DMS53 (cell line): Measurements from ENCODE around the gene YIPF4.
"Not testable (repeated sequence)": the region's sequence is repeated elsewhere in the genome, so short reads cannot be mapped to it uniquely, and the experiment has no call there.

Experiments
- DNase-seq: peaks from one replicate; lab custom pipeline; 2025; lab: John Stamatoyannopoulos, UW

Gene YIPF4

DNA sequence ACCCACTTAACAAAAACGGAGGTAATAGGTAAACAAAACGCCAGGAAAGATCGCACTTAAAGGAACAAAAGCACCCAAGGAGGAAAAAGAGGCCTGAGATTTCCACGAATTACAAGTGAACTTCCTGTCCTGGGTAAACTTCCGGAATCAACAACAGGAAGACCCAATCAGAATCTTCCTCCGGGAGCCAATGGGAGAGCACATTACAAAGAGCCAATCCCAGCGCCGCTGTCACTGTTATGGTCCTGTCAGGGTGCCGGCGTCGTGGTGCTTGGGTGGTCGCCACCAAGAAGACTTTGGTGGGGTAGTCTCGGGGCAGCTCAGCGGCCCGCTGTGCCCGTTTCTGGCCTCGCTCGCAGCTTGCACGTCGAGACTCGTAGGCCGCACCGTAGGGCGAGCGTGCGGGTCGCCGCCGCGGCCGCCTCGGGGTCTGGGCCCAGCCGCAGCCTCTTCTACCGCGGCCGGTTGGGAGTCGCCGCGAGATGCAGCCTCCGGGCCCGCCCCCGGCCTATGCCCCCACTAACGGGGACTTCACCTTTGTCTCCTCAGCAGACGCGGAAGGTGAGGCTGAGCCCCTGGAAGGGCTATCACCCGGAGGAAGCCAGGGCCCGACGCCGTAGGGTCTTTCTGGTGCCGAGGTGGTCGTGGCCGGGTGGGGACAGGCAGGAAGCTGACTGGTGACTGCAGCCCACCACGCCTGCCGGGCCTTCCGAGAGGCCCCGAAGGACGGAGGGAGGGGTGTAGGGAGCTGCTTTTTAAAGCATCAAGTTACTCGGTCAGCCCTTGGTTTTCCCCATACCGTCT is at the start of gene YIPF4:
YIPF4 (plus strand) TSS at position 231 of the 804 bp plus-strand sequence; CDS start at position 483, 252 bp downstream.
- DNase-seq, result peak; percentile 89

DNA sequence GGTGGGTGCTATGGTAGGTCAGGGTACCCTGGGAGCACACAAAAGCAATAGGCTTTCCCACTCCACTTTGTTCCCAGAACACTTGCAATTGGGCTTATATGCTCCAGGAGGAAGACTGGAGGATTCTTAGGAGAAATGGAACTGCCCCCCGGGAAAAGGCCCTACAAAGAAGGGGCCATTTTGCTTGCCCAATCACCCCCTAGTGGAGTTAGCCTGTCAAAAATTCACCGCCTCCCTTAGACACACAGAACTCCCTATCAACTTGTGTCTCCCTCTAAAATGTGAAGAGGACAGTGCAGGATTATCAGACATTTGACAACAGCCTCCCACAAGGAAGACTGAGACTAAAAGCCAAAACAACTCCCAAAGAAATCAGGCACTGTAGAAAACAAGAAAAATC is 49.5 kb upstream of the YIPF4 start:
- no peak for DNase-seq

DNA sequence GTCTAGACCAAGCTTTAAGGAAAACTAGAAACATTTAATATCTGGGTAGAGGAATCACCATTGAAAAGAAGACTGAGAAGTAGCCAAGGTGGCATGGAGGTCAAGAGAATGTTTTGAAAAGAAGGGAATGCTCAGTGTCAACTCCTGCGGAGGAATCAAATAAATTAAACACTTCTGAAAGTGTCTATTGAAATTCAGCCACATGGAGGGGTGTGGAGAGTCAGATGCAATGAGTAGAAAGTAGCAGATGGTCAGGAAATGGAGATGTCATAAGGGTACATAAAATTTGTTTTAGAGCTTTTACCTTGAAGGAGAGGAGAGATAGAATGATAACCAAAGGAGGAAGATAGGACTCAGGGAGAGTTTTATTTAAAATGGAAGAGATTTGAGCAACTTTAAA is 48.1 kb upstream of the YIPF4 start:
- DNase-seq, result no peak

DNA sequence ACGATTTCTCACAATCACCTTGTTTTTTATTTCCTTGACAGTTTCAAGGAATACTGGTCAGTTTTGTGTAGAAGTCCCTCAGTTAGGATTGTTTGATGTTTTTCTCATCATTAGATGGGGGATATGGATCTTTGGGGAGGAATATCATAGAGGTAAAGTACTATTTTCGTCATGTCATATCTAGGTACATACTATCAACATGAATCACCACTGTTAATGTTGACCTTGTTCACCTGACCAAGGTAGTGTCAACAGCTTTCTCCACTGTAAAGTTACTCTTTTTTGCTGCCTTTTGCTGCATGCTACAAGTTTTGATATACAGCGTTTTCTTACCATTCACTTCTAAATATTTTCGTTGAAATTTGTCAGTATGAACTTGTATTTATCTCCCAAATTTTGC is 45.7 kb upstream of the YIPF4 start:
- peak; percentile 64 for DNase-seq

DNA sequence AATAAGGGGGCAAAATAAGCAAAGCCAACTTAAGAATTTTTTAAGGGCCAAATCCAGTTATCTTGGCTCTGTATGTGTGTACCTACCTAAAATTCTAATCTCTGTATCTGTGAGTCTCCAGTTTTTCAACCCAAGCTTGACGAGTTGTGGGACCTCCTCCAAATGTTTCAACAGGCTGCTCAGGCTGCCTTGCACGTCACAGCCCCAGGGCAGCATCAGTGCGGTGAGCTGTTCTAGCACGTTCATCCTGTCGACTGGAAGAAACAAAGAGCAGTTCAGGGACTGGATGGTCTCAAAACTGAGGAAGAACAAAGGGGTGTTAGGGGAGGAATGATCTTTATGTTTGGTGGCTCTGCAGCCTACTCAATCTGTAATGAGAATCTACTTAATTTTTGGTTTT is 42.4 kb upstream of the YIPF4 start:
- no peak for DNase-seq

DNA sequence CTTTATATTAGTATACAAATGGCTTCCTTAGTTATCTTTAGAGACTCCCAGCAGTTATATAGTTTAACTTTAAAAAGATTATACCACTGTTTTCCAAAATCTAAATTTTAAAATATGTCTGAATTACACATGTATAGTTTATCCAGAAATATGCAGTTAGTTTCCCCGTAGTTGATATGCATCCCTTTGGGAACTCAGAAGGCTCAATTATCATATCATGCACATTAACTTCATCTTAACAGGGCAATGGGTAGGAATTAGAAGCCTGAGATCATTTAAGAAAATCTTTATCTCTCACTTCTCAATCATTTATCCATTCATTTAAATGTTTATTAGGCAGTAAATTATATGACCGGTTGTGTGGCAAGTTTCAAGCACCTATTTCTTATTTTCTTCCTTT is 40.2 kb upstream of the YIPF4 start:
- DNase-seq, result no peak

DNA sequence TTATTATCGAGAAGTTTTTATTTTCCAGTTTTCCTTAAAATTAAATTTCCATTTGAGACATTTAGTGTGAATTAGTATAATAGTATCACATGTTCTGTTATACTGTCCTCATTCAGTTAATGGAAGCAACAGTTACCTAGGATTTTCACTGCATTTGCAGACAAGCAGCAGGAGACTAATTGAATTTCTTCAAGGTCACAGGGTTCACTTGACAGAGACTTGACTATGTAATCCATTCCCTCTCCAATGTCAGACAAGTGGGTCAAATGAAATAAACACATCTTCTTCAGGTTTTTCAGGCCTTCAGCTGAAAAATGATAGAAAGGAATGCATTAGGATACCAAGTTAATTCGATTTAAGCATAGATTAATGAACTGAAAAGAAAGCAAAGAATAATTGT is 39.7 kb upstream of the YIPF4 start:
- DNase-seq, result no peak

DNA sequence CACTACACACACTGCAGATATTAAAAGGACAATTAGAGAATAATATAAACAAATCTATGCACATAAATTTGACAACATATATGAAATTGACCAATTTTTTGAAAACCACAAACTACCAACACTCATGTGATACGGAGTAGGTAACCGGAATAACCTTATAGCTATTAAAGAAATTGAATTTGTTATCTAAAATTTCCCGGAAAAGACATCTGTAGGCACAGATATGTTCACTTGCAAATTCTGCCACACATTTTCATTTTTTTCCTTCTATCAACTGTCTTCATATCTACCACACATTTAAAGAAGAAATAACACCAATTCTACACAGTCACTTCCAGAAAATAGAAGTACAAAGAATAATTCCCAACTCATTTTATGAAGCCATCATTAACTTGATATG is 35.4 kb upstream of the YIPF4 start:
- no peak for DNase-seq

DNA sequence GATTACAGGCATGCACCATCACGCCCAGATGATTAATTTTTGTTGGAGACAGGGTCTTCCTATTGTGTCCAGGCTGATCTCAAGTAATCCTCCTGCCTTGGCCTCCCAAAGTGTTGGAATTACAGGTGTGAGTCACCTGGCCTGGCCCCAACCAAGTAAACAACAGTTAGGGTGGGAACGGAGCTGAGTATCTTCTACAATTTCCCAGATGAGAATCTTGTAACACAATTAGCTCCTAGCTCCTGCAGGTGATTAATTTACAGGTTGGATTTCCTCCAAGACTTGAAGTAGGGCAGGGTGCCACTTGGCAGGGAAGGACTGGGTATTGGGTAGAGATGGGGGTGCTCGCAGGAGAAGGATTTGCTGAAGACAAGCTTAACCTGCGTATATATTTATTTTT is 30.8 kb upstream of the YIPF4 start:
- DNase-seq, result peak; percentile 9

DNA sequence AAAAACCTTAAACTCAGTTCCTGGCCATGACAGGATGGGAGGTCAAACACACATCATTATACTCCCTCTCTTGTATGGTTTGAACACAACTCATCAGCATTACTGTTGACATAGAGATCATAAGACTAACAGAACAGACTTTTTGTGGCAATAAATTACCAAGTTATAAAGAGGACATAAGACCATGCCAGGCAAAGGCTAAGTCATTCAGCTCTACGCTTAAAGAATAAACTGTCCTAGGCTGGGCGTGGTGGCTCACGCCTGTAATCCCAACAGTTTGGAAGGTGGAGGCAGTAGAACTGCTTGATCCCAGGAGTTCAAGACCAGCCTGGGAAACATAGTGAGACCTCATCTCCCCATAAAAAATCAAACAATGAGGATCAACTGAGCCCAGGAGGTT is 29.4 kb upstream of the YIPF4 start:
- DNase-seq, result no peak

DNA sequence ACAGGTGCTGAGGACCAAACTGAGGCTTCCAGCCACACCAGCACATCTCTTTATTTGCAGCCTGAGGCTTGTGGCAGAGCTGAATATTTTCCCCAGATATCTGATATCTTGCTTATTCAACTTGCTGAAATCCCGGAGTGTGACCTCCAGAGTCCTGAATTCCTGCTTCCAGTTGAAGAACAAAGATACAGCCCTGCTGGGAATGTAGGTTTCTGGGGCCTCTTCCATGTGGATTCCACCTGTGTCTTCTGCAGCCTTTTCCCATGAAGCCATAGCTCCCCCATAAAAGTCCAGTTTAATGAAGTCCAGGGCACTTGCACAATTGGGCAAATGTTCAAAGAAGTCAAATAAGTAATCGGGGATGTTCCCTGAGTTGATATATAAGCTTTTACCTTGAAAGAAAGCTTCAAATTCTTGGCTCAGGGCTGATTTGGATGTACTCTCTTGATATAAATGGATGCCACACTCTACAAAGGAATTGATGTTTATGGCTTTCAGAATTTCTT is 27.9 kb upstream of the YIPF4 start:
- DNase-seq, result no peak

DNA sequence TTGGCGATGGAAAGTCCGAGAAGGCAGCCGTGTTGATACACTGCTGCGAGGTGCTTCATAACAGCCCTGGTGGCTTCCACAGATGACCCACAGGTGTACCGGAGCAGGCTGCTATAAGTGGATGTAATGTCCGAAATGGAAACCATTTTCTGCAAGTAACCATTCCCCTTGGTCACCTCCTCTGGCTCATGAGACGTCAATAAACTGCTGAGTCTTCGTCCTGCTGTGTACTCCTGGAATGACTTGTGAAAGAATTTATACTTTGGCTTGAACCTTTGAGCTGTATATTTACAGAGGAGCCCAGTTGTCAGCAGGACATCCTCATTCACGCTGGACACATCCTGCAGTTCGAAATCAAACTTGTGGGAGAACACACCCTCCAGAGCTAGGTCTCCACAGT is 27.4 kb upstream of the YIPF4 start:
- no peak for DNase-seq

DNA sequence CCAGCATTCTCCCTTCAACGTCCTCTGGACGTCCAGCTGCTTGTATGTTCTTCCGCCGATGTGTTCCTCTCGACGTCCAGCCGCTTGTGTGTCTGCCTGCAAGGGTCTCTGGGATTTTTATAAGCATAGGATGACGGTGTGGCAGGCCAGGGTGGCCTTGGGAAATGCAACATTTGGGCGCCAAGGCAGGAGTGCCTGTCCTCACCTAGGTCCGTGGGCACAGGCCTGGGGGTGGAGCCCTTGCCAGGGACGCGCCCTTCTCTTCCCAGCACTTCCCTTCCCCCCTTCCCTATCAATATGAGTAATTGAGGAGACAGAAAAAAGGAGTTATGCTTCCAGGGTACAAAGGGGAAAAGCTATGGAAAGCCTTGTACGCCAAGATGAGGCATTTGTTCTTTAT is 19.5 kb upstream of the YIPF4 start:
- DNase-seq, result no peak

DNA sequence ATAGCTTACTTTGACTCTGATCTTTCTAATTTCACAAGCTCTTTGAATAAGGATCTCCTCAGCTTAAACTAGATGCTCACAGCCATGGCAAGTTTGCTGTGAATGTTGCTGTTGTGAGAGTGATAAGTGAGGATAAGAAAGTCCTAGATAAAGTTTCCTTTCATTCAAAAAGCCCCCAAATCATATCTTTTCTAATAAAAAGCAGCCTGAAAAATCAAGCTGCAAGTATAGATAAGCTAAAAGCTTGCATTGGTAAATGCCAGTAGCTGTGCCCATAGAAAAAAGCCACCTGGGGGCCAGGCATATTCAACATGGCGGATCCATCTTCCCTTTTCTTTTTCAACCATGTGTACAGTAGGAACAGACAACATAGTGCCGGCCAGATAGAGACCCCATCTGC is 17.3 kb upstream of the YIPF4 start:
- DNase-seq, result no peak

DNA sequence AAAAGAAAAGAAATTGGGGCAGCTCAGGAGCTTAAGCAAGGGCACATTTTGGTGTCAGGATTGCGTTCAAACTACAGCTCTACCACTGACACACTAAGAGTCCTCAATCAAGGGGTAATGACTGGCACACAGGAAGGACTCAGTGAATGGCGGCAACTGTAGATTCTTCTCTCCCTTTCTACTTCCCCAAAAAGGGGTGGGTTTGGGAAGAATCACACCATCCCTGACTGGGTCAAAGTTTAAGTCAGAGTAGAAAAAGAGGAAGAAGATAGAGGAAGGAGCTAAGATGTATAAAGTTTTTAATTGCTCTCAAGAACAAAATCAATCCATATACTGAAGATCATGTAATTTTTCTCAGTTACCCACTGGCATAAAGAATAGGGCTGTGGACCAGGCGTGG is 15.6 kb upstream of the YIPF4 start:
- DNase-seq, result no peak

DNA sequence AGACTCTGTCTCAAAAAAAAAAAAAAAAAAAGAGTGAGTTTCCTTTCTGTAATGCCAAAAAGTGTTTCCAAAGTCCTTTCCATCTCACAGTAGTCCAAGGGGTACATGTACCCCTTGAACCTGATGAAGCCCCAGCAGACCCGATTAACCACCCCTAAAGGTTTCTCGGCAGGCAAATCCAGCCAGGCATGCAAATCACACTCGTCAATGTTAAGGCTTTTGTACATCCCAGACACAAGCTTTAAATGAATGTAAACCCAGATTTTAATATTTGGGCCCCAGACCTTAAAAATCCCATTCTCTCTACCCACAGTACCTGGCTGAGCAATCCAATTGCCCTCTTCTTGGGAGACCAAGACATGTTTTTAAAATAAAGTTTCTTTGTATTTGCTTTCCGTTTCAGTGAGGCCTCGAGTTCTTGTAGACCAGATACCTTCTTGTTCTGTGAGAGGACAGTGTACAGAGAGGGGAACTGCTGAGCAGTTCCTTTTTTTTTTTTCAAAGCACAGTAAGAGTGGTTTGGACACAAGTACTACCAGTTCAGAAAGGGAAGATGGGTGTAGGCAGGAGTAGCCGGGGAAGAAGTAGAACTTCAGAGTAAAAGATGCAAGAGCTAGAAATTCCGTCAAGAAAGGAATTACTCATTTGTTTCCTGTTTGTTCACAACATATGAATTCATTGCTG is 13.1 kb upstream of the YIPF4 start, which contains the start of gene NLRC4:
NLRC4 (minus strand) TSS at position 465 of the 684 bp plus-strand sequence. CDS start 8,111 bp downstream, outside the sequence.
- DNase-seq, result no peak

DNA sequence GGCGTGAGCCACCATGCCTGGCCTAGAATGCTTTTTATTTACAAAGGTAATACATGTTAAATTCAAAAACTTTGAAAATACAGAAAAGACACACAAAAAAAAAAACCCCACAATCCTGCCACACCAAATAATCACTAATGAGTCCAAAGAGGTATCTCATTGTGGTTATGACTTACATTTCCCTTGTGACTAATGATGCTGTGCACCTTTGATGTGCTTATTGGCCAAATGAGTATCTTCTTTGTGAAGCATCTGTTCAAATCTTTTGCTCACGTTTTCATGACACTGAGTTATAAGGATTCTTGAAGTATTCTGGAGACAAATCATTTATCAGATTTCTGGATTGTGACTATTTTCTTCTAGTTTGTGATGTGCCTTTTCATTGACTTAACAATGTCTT is 6.6 kb upstream of the YIPF4 start:
- no peak for DNase-seq

DNA sequence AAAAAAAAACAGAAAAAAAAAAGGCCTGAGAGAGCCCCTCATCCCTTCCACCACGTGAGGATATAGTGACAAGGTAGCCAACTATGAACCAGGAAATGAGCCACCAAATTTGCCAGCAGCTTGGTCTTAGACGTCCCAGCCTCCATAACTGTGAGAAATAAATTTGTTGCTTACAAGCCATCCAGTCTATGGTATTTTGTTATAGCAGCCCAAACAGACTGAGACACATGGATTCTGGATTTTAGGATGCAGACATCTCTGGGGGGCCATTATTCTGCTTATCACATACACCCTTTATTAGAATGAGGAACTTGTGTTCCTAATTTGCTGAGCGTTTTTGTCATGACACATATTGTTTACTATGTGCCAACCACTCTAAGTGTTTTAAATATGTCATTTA is 5.4 kb upstream of the YIPF4 start:
- DNase-seq, result no peak

DNA sequence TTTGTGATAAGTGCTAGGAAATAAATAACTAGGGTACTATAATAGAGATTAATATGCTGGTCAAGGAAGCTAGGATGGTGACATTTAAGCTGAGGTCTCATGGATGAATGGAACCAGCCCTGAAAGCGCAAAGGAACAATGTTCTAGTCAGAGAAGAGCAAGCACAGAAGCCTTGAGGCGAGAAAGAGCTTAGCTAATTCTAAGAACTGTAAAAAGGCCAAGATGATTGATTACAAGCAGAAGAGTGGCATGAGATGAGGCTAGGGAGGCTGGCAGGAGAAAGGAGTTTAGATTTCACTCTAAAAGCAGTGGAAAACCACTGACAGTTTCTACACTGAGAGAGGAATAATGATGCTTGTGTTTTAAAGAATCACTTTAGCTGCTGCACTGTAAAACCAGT is 3.4 kb upstream of the YIPF4 start:
- DNase-seq, result no peak

DNA sequence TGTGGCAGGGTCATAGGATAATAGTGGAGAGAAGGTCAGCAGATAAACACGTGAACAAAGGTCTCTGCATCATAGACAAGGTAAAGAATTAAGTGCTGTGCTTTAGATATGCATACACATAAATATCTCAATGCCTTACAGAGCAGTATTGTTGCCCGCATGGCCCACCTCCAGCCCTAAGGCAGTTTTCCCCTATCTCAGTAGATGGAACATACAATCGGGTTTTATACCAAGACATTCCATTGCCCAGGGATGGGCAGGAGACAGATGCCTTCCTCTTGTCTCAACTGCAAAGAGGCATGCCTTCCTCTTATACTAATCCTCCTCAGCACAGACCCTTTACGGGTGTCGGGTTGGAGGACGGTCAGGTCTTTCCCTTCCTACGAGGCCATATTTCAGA is 1.9 kb upstream of the YIPF4 start:
- not testable (repeated sequence) for DNase-seq

DNA sequence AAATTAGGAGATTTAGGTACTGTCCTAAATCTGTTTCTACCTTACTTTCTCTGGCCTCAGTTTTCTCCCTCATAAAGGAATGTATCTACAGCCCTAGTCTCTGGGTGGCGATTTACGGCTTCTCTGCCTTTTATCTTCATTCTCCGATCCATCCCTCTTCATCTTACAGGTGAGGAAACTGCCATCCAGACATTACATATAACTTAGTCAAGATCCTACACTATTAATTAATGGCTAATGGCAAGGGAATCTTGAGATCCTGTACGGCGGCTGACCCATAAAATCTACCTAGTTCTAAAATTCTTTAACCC is 386 bp upstream of the YIPF4 start:
- DNase-seq, result no peak

DNA sequence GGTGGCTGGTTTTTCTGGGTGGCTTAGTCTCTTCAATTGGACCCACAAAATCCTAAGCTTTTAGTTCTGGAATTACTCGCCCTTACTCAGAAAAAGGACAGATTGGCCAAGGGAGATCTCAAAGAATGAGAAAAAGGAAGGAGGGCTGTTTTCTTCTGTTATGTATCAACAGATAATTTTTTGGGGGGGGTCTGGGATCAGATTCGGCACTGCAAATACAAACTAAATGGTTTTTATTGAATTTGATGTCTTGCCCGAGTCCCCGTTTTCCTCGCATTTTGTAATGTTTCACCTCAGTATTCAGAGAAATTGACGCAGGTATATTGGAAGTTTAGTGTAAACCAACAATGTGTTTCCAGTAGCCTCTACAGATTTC is 762 bp downstream of the YIPF4 start:
- peak; percentile 9 for DNase-seq

DNA sequence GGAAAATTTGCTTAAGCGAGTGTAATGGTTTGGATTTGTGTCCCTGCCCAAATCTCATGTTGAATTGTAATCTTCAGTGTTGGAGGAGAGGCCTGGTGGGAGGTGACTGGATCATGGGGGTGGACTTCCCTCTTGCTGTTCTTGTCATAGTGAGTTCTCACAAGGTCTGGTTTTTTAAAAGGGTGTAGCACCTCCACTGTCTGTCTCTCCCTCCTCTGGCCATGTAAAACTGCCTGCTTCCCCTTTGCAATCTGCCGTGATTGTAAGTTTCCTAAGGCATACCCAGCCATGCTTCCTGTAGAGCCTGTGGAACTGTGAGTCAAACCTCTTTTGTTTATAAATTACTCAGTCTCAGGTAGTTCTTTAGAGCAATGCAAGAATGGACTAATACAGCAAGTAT is 6.6 kb downstream of the YIPF4 start:
- DNase-seq, result no peak
